Esophagus muscularis mucosa (tissue), 4 donors: ENCODE data around the gene CCDC141.

Source experiments
- CTCF ChIP-seq, 3 experiments: fragments of 200-600 bp in 2 of 3; fragments of 450-650 bp in 1 of 3; sonication (generic) in 2 of 3; IDR thresholded peaks; one replicate each; pipeline ENCODE4 v1.5.1; 2017 to 2019; ENCODE audit warnings: antibody characterized with exemption in 3 of 3, mild to moderate bottlenecking in 2 of 3, moderate library complexity in 1 of 3
- EP300 ChIP-seq: sonication (generic); formaldehyde crosslinking; IDR thresholded peaks from one replicate; pipeline ENCODE4 v1.6.1; 2017; ENCODE audit warnings: antibody characterized with exemption
- POLR2A ChIP-seq: fragments of 450-650 bp; IDR thresholded peaks from one replicate; pipeline ENCODE4 v1.6.1; 2017; ENCODE audit warnings: antibody characterized with exemption, moderate library complexity, mild to moderate bottlenecking, low read depth
- POLR2AphosphoS5 ChIP-seq, 2 donors: sonication (generic); formaldehyde crosslinking; IDR thresholded peaks; one replicate each; pipeline ENCODE4 v1.6.1; 2017; ENCODE audit warnings: antibody characterized with exemption in 2 of 2

DNA sequence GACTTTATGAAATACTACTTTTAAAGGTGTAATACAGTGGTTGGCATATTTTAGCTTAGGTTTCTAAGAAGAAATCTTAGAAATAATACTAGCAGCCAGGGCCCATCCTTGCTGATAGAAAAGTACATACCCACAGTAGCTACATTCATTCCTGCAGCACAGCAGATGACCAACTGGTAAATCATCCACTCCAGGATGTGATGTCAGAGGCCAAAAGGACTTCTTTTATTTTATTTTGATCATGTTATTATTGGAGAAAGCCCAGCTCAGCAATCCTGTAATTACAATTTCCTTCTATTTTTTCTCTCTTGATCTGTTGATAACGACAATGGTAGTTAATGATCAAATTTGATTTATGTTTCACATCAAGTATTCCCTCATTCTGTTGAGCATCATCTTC lies 224.8 kb downstream of the CCDC141 start:
- no peak for TF ChIP-seq CTCF (IDR thresholded peaks at IDR 0.05)
- no peak for TF ChIP-seq POLR2A
- TF ChIP-seq POLR2AphosphoS5 (IDR thresholded peaks at IDR 0.05) = no peak
- no peak for TF ChIP-seq EP300
